ENCODE results near the gene GPC3.

DNA sequence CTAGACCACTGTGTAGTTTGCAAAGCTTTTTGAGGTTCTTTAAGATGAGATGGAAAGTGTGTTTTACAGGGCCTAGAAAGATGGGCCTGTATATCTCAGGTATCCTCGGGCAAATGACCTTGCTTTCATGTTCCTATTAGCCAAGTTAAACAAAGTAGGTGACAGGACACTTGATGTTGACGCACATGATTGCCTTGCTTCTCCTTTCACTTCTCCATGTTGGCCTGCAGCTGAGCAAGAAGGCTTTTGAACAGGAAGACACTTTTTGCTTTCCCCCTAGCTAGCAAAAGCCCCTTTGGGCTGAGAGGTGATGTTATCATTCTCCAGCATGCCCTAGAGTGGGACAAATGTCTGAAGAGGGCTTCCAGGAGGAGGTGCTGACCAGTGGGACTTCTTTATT lies 202.1 kb downstream of the GPC3 start:
- no peak for TF ChIP-seq FOXM1 (IDR thresholded peaks at IDR 0.05; ENCODE audit: borderline replicate concordance)
- no peak for TF ChIP-seq NFRKB (IDR thresholded peaks at IDR 0.05)
- TF ChIP-seq BHLHE40 (IDR thresholded peaks at IDR 0.05; ENCODE audit: borderline replicate concordance): no peak
- no peak for TF ChIP-seq FOXK2 (IDR thresholded peaks at IDR 0.05)

Data from HEK293T (cell line).